NCI-H446 treated with DMSO at 0.1 percent for 48 hours (cell line): ENCODE results near the gene SNHG17.
"Not testable (repeated sequence)": the region's sequence is repeated elsewhere in the genome, so short reads cannot be mapped to it uniquely, and the experiment has no call there.

ENCODE experiments used
- DNase-seq: peaks from one replicate; lab custom pipeline; 2025; lab: John Stamatoyannopoulos, UW

SNHG17 gene

DNA sequence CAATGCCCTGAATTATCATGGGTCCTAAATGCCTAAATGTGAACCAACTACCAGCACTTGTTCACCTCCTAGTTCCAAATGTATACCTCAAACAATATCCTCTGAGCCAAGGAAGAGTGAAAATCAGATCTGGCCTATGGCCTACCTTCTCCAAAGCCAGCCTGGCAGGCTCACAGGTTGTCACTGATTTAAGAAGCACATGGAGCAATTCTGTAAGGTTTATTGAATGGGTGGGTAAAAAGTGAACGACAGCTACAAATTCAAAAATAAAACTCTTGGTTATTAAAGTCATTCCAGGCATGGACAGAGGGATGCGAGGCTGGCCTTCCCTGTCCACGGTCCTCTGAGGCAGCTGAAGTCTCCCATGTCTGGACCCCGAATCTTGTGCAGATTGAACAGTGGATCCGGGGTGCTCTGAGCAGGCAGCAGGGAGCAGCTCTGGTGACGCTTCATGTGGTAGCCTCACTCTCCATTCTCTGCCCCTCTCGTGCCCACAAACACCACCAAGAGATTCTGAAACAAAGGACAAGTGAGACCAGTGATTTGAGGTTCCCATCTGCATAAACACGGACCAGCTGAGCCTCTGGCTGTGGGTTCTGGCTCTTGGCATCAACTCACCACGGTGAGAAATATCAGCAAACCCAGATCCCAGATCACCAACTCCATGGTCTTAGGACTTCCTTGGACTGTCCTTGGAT, 14.6 kb downstream of the SNHG17 start:
- DNase-seq, result no peak

DNA sequence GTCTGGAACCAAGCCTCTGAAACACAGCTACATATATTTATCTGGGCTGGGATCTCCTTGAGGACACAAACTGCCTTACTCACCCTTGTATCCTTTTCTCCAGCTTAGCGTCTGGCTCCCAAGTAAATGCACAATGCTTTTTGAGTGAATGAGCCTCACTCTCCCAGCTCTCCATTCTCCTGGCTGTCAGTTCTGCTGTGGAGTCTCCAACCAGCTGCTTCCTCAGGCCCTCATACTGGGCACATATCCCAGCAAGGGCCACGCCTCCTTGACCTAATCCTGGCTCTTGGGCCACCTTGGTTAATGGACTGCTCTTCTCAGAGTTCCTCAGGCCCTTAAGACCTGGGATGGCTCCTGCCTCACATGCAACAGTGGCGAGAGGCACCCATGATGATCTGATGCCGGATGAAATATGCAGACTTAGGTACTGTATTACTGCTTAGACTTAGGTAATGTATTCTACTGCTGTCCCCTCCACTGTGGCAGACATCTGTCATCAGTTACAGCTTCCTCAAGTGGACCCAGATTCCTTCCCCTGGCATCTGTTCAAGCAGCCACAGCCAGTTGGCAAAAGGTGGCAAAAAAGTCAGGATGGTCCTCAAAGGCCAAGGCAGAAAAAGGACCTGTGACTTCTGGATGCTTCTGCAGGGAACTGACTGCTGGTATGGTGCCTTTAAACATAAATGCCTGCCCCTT, 16.5 kb downstream of the SNHG17 start:
- DNase-seq, result no peak

DNA sequence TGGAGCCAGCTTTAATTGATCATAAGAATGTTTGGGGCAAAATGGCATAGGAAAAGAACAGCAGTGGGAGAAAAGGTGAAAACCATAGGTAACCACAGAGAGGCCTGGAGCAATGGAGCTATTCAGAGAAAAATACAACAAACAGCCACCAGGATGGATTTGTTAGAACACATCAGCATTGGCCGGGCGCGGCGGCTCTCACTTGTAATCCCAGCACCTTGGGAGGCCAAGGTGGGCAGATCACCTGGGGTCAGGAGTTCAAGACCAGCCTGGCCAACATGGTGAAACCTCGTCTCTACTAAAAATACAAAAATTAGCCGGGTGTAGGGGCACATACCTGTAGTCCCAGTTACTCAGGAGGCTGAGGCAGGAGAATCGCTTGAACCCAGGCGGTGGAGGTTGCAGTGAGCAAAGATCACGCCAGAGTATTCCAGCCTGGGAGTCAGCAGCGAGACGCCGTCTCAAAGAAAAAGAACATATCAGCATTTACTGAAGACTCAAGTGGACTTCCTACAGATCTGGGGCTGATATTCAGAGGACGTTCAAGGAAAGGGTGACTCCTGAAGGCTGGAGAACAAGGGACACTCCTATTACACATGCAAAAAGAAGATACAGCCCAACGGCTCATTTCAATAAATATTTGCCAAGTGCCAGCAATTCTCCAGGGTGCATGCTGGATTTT, 20.2 kb downstream of the SNHG17 start:
- no peak for DNase-seq

DNA sequence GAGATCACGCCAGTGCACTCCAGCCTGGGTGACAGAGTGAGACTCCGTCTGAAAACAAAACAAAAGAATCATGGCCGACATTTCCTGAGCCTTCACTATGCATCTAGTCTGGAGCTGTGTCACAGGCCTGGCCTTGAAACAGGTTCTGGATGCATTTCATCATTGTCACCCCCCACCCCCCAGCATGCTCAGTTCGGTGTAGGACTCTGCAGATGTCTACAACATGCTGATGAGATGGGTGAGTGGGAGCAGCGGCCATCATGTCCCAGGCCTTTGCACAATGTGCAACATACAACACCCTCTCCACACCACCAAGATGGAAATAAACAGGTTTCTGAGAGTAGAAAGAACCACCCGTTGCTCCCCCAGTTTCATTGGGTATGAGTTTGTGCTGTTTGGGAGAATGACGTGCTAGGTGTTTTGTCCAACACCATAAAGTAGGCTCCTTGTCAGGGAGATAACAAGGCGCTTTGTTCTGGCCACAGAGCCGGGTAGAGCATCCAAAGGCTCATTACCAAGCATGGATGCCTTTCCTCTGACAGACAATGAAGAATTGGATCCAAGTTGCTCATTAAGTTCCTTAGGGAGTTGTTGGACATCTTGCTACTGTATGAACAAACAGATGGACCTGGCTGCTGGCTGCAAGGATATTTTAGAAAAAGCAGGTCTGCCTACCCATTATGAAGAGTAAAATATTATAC, 22.1 kb downstream of the SNHG17 start:
- no peak for DNase-seq

DNA sequence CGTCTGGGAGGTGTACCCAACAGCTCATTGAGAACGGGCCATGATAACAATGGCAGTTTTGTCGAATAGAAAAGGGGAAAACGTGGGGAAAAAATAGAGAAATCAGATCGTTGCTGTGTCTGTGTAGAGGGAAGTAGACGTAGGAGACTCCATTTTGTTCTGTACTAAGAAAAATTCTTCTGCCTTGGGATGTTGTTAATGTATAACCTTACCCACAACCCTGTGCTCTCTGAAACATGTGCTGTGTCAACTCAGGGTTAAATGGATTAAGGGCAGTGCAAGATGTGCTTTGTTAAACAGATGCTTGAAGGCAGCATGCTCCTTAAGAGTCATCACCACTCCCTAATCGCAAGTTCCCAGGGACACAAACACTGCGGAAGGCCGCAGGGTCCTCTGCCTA, 27.3 kb downstream of the SNHG17 start:
- DNase-seq, result not testable (repeated sequence)

DNA sequence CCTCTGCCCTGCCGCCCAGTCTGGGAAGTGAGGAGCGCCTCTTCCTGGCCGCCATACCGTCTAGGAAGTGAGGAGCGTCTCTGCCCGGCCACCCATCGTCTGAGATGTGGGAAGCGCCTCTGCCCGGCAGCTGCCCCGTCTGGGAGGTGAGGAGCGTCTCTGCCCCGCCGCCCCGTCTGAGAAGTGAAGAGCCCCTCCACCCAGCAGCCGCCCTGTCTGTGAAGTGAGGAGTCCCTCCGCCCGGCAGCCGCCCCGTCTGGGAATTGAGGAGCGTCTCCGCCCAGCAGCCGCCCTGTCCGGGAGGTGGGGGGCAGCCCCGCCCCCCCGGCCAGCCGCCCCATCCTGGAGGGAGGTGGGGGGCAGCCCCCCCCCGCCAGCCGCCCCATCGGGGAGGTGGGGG, 27.8 kb downstream of the SNHG17 start:
- no peak for DNase-seq

DNA sequence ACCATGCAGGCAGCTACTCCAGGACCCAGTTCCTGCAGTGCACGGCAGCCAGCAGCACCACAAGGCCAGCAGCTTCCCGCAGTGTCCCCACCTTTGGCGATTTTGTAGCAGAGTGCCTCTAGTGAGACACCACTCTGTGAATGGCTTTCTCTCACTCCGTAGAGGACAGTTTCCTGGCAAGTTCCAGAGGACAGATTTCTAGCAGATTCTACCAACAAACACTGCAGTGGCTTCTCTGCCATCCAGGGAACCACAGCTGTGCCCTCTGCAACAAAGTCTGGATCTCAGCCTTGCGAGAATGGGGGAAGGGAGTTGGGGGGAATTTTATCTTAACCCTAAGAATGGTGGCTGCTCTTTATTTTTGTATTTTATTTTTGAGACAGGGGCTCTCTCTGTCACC, 28.7 kb downstream of the SNHG17 start:
- DNase-seq, result no peak

DNA sequence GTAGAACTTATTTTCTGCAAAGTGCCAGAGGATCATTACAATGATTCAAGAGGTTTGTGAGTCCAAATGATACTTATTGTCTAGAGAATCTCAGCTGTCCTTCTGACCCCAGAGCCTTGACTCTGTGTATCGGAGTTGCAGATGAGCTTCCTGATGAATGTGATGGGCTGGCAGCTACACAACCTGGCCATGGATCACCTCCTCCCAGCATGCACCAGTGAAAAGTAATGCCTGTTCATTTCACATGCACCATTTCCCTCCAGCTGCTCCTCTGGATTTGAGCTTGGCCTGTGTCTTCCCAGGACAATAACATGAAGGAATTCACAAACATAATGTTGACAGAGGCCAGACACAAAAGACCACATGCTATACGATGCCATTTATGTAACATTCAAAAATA, 30.0 kb downstream of the SNHG17 start:
- no peak for DNase-seq

DNA sequence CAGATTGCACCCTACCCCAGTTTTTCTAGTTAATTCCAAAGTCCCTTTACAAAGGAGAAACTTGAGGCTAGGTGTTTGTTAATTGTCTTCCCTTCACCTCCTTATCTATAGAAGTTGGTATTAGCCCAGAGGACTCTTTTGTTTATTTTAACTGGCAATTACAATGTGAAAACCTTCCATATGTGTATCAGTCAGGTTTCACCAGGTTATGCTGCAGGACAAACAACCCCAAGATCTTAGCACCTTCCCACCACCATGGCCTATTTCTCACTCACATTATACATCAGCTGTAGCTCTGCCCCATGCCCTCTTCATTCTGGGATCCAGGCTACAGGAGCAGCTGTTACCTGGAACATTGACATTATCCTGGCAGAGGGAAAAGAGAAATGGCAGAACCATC, 31.1 kb downstream of the SNHG17 start:
- no peak for DNase-seq

DNA sequence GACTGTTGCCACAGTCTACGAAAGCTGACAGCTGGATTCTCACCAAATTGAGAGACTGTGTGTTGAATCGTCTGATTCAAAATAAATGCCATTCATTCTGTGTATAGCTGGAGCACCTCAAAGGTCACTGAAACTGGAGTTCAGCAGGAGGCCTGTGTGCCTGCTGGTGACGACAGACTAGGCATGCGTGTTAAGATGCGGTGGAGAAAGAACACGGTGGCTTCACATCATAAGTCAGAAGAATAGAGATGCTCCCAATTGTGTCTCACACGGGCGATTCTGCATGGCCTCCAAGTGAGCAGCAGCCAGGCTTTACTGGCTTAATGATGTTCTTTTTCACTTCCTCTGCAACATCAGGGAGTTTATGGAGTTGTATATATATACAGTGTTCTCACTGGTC, 32.3 kb downstream of the SNHG17 start:
- no peak for DNase-seq

DNA sequence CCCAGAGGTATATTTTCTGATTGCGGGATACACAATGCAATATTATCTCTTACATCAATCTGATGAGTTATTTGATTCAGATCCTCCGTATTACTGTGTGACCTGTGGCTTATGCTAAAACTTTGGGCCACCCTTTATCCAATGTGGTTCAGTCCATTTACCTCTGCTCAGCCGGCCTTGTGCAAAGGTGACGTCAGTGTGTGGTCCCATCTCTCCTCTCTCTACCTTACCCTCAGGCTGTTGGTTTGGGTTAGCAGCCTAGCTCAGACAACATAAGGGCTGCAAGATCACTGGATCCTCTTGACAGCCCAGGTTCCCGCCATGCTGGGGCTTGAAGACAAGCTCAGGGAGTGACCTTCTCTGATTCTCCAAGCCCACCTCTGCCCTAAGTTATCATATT, 33.0 kb downstream of the SNHG17 start:
- no peak for DNase-seq

DNA sequence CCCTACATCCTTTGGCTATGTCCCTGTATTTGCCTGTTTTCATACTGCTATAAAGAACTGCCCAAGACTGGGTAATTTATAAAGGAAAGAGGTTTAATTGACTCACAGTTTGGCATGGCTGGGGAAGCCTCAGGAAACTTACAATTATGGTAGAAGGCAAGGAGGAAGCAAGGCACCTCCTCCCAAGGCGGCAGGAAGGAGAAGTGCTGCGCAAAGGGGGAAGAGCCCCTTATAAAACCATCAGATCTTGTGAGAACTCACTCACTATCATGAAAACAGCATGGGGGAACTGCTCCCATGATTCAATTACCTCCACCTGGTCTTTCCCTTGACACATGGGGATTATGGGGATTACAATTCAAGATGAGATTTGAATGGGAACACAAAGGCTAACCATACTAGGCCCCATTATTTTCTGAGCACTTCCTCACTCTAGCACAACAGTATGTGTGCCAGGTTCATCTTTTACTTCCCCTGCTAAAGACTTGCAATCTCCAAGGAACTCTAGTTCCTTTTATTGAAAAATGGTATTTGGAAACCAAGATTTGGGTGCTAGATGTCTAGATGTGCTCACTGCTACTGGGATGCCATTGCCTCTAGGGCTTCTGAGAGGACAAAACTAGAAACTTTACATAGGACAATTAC, 39.3 kb downstream of the SNHG17 start:
- not testable (repeated sequence) for DNase-seq

DNA sequence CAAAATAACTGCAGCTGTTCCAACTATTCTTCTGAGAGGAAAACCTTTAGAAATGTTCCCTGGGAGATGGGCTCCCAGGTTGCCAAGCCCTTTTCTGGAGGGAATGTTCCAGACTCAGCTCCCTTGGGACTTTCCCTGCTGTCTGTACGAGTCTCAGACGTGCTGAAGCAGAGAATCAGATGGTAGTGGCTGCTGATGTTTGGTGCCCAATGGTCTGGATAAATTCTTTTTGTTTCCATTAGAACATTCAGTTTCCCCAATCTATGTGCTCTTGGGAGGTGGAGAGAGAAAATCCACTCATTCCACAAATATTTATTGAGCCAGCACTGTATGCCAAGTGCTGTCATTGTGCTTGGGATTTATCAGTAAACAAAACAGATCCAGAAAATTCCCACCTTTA, 40.0 kb downstream of the SNHG17 start:
- no peak for DNase-seq

DNA sequence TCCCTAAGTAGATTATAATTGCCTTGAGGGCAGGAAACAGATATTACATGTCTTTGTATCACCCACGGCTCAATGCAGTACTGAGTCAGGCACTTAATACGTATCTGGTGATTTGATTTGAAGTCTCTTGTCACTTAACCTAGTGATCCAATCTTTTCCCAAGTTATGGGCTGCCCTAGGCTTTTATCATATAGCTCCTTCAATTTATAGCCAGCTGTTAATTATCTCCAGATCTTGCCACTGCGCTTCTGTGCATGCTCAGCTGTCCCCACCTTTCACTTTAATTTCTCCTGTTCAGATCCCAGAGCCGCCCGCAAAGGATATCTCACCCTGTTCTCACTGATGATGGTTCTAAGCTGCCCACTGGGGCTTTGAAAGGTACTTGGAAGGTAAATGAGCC, 41.9 kb downstream of the SNHG17 start:
- DNase-seq, result no peak

DNA sequence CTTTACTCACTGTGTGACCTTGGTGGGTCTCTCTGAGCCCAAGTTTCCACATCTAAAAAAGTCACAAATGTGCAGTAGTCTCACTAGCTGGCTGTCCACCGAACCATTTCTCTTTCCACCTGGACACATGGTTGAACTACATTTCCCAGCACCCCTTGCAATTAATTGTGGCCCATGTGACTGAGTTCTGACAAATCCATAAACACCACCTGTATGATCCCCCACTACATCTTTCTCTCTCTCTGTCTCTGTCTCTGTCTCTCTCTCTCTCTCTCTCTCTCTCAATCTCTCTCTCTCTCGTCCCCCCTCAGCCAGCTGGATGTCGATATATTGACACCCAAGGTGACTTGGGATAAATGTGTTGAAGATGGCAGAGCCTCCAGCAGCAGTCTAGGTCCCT, 42.8 kb downstream of the SNHG17 start:
- no peak for DNase-seq

DNA sequence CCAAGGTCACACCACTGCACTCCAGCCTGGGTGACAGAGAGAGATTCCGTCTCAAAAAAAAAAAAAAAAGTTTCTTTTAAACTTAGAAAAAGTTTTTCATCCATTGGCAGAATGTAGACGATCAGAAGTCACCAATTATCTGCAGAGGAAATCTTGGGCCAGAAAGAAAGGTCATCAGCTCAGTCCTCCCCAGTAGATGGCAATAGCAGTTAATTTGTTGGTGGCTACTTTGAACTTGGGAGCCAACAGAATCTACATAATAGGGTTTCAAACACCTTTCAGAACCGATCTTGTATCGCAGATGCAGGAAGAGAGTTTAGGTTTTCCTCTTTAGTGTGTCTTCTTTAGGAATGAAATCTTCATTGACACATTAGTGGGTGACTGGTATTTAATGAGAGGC, 47.2 kb downstream of the SNHG17 start:
- DNase-seq, result no peak

DNA sequence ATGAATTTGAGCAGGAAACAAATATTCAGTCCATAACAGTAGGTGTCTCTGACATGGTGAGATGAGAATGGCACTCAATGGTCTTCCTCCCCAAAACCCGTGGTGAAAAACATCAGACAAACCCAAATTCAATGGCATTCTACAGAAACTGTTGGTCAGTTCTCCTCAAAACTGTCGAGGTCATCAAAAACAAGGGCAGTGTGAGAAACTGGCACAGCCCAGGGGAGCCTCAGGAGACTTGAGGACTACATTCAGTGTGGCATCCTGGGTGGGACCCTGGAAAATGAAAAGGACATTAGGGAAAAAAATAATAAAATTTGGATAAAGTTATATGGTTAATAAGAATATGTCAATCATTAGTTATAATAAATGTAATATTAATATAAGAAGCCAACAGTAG, 48.3 kb downstream of the SNHG17 start:
- DNase-seq, result no peak

DNA sequence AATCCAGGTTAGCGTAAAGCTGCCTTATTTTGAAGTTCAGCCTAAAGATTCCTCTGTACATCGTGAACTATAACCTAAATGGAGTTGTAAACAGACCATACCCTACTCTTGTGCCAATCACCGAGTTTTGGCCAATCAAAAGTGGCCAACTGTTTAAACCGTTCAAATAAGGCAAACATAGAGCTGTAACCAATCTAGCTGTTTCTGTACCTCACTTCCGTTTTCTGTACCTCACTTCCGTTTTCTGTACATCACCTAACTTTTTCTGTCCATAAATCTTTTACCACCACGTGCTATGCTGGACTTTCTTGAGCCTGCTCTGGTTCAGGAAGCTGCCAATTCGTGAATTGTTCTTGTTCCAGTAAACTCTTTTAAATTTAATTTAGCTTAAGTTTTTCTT, 49.1 kb downstream of the SNHG17 start:
- DNase-seq, result no peak

DNA sequence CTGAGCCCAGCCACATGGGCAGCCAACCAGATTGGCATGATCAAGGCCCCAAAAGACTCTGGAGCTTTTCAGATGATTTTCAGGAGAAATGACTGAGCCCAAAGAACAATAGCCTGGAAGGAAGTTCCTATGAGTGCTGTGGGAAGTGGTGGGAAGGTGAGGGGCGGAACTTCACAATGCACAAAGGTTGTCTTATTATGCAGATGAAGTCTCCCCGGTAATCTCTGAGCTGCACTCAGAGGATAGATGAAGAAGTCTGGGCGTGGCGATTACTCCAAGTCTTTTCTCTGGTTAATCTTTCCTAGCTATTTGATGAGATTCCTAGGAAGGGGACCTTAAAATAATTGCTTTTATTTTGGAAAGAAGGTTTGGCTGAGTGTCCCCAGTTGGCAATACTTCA, 52.0 kb downstream of the SNHG17 start:
- no peak for DNase-seq

DNA sequence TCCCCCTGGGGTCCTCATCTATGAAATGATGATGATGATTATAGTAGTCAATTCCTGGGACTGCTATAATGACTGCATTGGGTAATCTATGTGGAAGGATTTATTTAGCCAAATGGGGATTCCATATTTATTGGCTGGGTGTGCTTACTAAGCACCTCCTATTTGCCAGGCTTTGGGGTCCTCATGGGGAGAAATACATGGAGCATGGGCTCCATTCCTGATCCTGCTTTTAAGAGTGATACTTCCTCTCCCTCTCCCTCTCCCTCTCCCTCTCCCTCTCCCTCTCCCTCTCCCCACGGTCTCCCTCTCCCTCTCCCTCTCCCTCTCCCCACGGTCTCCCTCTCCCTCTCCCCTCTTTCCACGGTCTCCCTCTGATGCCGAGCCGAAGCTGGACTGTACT, 57.3 kb downstream of the SNHG17 start:
- DNase-seq, result not testable (repeated sequence)

DNA sequence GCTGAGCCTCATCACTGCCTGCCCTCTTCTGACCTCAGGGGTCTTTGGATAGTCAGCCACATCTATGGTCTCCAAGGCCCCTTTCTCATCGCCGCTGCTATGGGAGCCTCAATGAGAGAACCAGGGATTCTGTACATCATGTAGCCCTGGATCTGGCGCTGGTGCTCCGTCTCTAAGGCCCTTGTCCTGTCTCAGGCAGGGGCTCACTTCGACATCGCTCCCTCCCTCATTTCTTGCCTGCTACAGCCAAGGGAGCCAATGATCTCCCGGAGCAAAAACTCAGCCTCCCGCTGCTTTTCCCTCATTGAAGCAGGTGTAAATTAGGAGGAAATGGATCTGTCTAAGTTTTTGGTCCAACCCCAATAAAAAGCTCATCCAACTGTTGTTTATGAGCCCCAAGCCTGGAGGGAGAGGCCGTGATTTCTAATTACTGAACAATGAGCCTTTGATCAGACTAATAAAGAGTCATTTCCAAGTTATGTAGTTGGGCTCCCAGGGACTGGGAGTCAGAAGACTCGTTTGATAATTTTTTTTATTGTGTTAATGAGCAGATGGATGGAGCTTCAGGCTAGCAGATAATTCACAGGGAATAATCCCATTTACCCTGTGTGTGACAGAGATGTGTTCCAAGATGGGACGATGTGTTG, 58.0 kb downstream of the SNHG17 start:
- DNase-seq, result no peak

DNA sequence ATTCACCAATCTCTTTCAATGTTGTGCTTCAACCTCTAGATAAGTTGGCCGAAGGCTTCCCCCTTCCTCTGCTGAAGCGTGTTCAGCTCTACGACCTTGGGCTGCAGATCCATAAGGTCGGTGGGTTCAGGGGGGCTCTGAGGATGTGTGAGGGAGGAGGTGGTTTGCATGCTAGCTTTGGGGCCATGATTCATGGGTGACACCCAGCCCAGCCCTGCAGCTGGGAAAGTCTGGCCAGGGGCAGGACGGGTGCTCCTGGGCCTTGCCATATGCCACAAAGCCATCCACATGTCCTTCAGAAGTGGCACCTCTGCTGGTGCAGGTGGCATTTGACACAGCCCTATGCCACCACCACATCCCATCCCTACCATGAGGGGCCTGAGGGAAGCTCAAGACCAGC, 61.2 kb downstream of the SNHG17 start:
- DNase-seq, result no peak
